ENCODE data around the gene CEPT1.
"Not testable (repeated sequence)": the region's sequence is repeated elsewhere in the genome, so short reads cannot be mapped to it uniquely, and the experiment has no call there.

Gene CEPT1

DNA sequence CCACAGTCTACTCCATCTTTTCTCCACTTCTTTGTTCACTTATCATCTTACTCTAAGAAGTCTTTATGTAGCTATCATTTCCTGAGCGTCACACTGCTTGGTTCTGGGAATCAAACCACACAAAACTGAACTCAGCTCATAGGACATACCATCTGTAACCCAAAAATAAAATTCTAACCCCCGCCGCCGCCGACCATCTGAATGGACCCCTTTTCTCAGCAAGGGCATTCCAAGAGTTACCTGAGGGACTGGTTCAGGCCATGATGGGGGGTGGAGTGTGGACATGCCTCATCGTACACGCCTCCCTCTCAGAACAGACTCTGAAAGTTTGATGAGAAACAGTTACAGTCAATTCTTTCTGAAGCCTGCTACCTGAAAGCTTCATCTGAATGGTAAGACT is 74.9 kb downstream of the CEPT1 start:
- DNase-seq (ENCODE audit: extremely low spot score) = no peak
- POLR2A ChIA-PET = no interaction called here
- CTCF ChIA-PET = interaction anchor here (0.7 kb wide), 1 partner anchor 104 kb away, joined by 3 read pairs; no protein-coding TSS in a partner anchor
- TF ChIP-seq ZNF384 (IDR thresholded peaks at IDR 0.05) (no peak), L3MBTL2 (conservative IDR thresholded peaks at IDR 0.05) (no peak)

DNA sequence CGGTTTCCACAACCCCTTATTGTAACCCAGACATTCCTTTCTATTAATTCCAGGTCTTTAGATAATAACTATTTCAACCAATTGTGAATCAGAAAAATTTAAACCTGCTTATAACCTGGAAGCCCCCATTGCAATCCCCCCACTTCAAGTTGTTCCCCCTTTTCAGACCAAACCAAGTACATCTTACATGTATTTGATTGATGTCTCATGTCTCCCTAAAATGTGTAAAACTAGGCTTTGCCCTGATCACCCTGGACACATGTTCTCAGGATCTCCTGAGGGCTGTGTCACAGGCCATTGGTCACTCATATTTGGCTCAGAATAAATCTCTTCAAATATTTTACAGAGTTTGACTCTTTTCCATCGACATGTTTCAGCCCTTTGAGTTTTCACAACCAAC is 75.3 kb downstream of the CEPT1 start:
- CTCF ChIA-PET = interaction anchor here (0.6 to 0.7 kb wide), 2 partner anchors 184 to 189 kb away, joined by 3 read pairs; no protein-coding TSS in a partner anchor
- POLR2A ChIA-PET = not testable (repeated sequence)

DNA sequence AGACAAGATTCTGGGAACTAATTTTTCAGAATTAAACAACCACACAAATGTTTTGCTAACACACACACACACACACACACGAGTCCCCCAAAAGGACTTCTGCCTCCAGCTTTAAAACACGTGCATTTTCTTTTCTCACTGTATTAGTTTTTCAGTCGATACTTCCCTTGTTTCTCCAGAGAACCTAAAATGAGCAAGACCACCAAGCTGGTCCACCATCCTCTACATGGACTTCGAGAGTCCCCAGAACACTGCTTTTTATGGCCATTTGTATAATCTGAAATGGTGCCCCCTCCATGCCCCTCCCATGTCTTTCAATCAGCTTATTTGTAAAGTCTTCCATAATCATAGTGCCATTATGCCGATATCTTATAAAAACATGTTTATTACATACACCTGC is 76.7 kb downstream of the CEPT1 start:
- CTCF ChIA-PET = no interaction called here
- POLR2A ChIA-PET = no interaction called here
- DNase-seq (ENCODE audit: extremely low spot score) = no peak
- TF ChIP-seq NFRKB (IDR thresholded peaks at IDR 0.05) = no peak
- TF ChIP-seq ELF4 (IDR thresholded peaks at IDR 0.05) = no peak
- TF ChIP-seq ARNT (IDR thresholded peaks at IDR 0.05) = no peak

More for the DNA sequence above, 75.3 kb downstream of the CEPT1 start:
- not testable (repeated sequence) for DNase-seq (ENCODE audit: extremely low spot score)

DNA sequence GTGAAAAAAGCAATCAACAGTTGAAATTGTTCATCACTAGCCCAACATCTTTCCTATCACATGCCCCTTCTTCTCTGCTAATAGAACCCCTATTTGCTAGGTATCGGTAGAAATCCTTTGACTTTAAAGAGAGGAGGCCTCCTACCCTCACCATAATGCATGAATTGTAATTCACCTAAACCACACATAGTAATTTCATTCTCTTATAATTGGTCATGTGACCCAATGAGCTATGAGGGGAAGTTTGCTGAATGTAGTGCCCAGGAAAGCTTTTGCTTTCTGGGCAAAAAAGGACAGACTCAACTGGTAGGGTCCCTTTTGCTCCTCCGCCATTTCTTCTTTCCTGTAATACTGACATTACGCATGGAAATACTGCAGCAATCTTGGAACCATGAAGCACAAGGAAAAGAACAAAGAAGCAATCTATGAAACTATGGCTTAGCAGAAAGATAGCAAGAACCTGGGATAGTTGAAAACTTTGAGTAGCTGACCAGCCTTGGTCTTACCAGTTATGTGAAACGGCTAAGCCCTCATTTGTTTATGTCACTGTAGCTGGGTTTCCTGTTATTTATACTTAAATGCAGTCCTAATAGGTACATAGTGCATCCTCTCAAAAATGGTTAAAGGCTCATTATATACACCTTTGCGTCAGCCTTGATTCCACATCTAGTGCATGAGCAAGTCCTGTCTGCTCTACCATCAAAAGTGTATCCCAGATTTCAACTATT is 77.3 kb downstream of the CEPT1 start:
- ChIA-PET CTCF (no interaction called here), POLR2A (no interaction called here)
- TF ChIP-seq BHLHE40 (IDR thresholded peaks at IDR 0.05; ENCODE audit: borderline replicate concordance) (no peak), LEF1 (IDR thresholded peaks at IDR 0.05; ENCODE audit: borderline replicate concordance) (no peak), CTBP1 (IDR thresholded peaks at IDR 0.05; ENCODE audit: borderline replicate concordance) (no peak), FOXK2 (IDR thresholded peaks at IDR 0.05) (no peak), ZNF384 (IDR thresholded peaks at IDR 0.05) (no peak), NFRKB (IDR thresholded peaks at IDR 0.05) (no peak), FOXA1 (IDR thresholded peaks at IDR 0.05) (no peak), ARNT (IDR thresholded peaks at IDR 0.05) (no peak), ELF4 (IDR thresholded peaks at IDR 0.05) (no peak), SUZ12 (IDR thresholded peaks at IDR 0.05) (no peak), TARDBP (IDR thresholded peaks at IDR 0.05) (no peak)
- TF ChIP-seq, protein P1, sequence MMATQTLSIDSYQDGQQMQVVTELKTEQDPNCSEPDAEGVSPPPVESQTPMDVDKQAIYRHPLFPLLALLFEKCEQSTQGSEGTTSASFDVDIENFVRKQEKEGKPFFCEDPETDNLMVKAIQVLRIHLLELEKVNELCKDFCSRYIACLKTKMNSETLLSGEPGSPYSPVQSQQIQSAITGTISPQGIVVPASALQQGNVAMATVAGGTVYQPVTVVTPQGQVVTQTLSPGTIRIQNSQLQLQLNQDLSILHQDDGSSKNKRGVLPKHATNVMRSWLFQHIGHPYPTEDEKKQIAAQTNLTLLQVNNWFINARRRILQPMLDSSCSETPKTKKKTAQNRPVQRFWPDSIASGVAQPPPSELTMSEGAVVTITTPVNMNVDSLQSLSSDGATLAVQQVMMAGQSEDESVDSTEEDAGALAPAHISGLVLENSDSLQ (IDR thresholded peaks at IDR 0.05) = no peak
- no peak for DNase-seq (ENCODE audit: extremely low spot score)

DNA sequence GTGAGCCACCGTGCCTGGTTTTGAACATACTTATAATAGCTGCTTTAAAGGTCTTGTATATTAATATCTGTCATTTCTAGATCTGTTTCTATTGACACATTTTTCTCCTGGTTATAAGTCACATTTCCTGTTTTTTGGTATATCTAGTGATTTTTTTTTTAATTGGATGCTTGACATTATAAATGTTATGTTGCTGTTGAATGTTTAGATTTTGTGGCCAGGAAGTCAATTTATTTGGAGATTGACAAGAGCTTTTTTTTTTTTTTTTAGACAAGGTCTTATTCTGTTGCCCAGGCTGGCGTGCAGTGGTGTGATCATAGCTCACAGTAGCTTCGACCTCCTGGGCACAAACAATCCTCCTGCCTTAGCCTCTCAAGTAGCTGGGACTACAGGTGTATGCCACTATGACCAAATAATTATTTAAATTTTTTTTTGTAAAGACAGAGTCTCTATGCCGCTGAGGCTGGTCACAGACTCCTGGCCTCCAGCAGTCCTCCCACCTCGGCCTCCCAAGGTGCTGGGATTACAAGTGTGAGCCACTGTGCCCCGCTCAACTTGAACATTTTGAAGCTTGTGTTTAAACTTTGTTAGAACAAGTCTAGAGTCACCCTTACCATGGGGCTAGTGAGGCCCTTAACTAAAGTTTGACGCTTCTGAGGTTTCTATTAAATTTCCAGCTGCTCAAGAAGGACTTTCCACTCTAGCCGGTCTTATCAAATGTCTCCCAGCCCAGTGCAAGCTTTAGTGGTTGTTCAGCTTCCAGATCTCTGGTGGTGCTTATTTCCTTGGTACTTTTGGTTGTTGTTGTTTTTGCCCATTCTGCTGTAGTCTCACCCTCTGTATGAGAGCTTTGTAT is 78.9 kb downstream of the CEPT1 start:
- ChIA-PET CTCF (interaction anchor here (0.6 to 0.7 kb wide), 3 partner anchors 149 to 1807 kb away, joined by 3 to 4 read pairs (median 3); no protein-coding TSS in a partner anchor), POLR2A (no interaction called here)
- TF ChIP-seq FOXA1 (IDR thresholded peaks at IDR 0.05) = no peak
- TF ChIP-seq ELF4 (IDR thresholded peaks at IDR 0.05) = no peak
- no peak for TF ChIP-seq SUZ12 (IDR thresholded peaks at IDR 0.05)
- no peak for TF ChIP-seq FOXM1 (IDR thresholded peaks at IDR 0.05; ENCODE audit: borderline replicate concordance)
- TF ChIP-seq CTBP1 (IDR thresholded peaks at IDR 0.05; ENCODE audit: borderline replicate concordance) = no peak
- TF ChIP-seq HDGF (IDR thresholded peaks at IDR 0.05; ENCODE audit: borderline replicate concordance) = no peak
- TF ChIP-seq FOXK2 (IDR thresholded peaks at IDR 0.05) = no peak
- no peak for TF ChIP-seq ZNF384 (IDR thresholded peaks at IDR 0.05)
- no peak for TF ChIP-seq BHLHE40 (IDR thresholded peaks at IDR 0.05; ENCODE audit: borderline replicate concordance)
- DNase-seq (ENCODE audit: extremely low spot score) = no peak

DNA sequence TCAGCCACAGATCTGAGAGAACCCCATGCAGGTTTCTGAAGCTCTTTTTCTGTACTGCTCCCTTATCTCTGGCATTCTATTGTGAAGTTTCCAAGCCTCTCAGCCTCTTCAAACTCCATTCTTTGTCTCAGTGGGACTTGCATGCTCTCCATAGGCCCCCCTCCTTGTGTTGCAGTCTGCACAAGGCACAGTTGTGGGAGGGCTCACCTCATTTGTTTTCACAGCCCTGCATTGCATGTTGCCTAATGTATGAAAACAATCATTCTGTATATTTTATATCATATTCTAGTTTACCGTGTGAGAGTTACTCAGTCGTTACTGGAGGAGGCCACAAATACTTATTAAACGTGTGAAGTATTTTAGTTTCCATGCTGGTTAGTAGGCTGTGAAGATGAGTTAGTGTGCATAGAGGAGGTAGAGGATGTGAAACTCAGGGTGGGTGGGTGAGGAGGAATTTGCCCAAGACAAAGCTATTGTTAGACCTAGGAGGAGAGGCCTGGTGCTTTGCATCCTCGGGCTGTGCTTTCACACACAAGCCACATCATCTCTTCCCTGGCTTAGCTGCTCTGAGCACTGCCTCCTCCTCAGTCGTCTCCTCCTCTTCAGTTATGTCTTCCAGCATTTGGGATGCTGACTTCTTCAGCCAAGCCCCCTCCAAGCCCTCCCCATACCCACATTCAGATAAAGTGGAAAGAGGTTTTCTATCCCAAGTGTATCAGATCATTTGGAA is 79.7 kb downstream of the CEPT1 start:
- CTCF ChIA-PET = interaction anchor here (0.6 to 0.7 kb wide), 3 partner anchors 149 to 219 kb away, joined by 3 to 4 read pairs (median 3); no protein-coding TSS in a partner anchor
- POLR2A ChIA-PET = no interaction called here
- DNase-seq (ENCODE audit: extremely low spot score) = no peak
- TF ChIP-seq CTBP1 (IDR thresholded peaks at IDR 0.05; ENCODE audit: borderline replicate concordance) = no peak
- TF ChIP-seq NFRKB (IDR thresholded peaks at IDR 0.05) = no peak
- TF ChIP-seq ARNT (IDR thresholded peaks at IDR 0.05) = no peak
- no peak for TF ChIP-seq HDGF (IDR thresholded peaks at IDR 0.05; ENCODE audit: borderline replicate concordance)
- no peak for TF ChIP-seq TARDBP (IDR thresholded peaks at IDR 0.05)
- TF ChIP-seq SUZ12 (IDR thresholded peaks at IDR 0.05) = no peak
- TF ChIP-seq FOXA1 (IDR thresholded peaks at IDR 0.05) = no peak
- TF ChIP-seq, protein P1 (IDR thresholded peaks at IDR 0.05) = no peak
- no peak for TF ChIP-seq ELF4 (IDR thresholded peaks at IDR 0.05)

DNA sequence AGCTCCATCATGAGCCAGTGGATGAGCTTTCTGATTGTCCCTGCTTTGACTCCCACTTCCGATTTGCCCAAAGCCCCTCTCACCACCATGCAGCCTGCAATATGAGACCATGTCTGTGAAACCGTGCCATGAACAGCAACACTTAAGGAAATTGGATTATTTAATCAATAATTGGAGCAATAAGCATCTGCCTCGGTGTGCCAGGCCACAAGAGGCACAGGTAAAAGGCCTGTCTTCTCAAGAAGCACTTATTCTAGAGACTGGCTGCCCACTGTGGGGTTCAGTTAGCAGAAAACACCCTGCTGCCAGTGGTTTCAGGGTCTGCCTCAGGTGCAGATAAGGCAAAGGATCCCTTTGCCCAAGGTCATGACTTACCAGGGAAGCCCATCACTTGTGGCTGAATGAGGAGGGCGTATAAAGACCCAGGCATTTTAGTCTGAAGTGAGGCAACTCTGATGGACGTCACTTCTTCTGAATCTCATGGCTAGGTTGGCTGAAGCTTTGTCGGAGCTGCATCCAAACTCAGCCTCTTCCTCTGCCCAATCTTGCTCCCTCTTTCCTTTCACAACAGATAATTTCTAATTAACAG is 80.4 kb downstream of the CEPT1 start:
- no peak for DNase-seq (ENCODE audit: extremely low spot score)
- ChIA-PET POLR2A (no interaction called here), CTCF (interaction anchor here (0.6 to 1.2 kb wide), 4 partner anchors 9 to 581 kb away, joined by 3 to 5 read pairs (median 4); no protein-coding TSS in a partner anchor)
- TF ChIP-seq NFRKB (IDR thresholded peaks at IDR 0.05) = no peak
